Hippocampal formation (tissue), 2 donors: Measurements from ENCODE around the gene TNFRSF8.

Experiments used
- DNase-seq, 2 donors: peaks; one replicate each; lab custom pipeline; 2025; lab: John Stamatoyannopoulos, UW

The TNFRSF8 gene

GRCh38 chr1:12159816-12160215 is 96.7 kb downstream of the TNFRSF8 start:
- DNase-seq, result no peak

- no peak for DNase-seq
Measured at GRCh38 chr1:12161324-12161661, 98.2 kb downstream of the TNFRSF8 start.

GRCh38 chr1:12161662-12162458 is 98.8 kb downstream of the TNFRSF8 start:
- DNase-seq, result peak in 1 of 2 donors; percentile 23

DNA sequence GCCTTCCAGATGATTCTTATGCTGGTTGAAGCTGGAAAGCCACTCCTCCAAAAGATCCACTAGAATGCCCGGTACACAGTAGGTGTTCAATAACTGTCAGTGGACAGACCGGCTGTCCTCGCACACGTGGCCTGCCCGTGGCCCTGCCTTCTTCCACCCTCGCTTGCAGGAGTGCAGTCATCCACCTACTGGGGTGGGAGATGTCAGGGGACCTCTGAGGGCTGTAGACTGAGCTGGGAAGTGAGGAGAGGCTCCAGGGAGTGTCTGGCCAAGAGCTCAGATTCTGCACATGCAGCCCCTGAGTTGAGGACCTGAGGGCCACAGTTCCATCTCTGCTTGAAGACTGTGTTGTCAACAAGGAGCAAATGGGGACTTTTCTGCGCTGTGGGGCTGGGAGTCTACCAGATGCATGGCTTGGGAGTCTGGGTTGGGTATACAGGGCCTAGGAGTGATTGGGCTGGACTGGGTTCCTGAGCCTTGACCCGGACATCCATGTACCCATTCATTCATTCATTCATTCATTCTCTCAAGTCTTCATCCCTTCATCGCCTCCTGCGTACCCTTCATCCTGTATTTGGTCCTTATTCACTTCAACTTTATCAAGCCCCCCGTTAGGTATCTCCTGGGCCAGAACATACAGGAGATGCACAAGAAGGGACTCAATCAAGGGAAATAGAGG is 99.5 kb downstream of the TNFRSF8 start:
- DNase-seq, result no peak

- no peak for DNase-seq
Measured at GRCh38 chr1:12163210-12163609, 100.1 kb downstream of the TNFRSF8 start.

- no peak for DNase-seq
Measured at GRCh38 chr1:12164210-12164609, 101.1 kb downstream of the TNFRSF8 start.

DNA sequence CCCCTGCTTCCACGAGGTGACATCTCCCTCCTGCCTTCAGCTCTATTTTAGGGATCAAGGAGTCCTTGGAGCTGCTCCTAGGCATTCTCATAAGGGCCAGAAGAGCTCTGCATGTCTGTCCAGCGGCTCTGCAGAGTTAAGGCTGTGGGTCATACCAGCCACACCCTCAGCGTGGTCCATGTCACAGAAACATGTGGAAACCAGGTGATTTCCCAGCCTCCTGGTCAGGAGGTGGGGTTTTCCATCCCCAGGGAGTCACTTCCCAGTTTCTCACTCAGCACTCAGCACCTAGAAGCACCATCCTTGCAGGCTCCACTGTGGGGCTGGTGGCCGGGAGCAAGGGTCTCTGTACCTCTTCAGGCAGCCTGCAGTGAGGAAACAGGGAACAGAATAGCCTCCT is 102.2 kb downstream of the TNFRSF8 start:
- DNase-seq, result no peak

DNA sequence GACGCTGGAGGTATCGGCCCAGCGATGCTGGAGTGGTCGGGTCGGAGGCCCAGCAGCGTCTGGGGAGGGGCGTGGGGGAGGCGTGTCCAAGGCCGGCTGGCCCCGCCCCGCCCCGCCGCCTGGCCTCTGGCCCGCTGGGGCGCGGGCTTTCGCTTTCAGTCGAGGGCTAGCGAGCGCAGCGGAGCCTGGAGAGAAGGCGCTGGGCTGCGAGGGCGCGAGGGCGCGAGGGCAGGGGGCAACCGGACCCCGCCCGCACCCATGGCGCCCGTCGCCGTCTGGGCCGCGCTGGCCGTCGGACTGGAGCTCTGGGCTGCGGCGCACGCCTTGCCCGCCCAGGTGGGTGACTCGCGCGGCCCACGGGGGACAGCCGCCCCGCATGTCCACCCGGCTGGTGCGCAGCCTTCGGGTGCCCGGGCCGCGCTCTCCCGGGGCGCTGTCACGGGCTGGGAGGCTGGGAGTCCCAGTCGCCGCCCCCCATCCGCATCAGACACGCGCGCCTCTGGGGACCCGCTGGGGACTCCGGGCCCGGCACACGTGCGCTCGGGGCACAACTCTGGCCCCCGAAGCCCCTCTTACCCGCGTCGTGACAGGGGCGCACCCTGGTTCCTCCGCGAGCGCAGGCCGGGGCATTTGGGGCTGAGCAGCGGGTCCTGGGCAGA is 103.9 kb downstream of the TNFRSF8 start, which contains the start of gene TNFRSF1B:
Gene TNFRSF1B (plus strand): TSS at position 158 of the 659 bp plus-strand sequence. CDS start 101 bp downstream, at position 259.
- DNase-seq, result no peak

- no peak for DNase-seq
Measured at GRCh38 chr1:12167493-12168429, 104.7 kb downstream of the TNFRSF8 start.

DNA sequence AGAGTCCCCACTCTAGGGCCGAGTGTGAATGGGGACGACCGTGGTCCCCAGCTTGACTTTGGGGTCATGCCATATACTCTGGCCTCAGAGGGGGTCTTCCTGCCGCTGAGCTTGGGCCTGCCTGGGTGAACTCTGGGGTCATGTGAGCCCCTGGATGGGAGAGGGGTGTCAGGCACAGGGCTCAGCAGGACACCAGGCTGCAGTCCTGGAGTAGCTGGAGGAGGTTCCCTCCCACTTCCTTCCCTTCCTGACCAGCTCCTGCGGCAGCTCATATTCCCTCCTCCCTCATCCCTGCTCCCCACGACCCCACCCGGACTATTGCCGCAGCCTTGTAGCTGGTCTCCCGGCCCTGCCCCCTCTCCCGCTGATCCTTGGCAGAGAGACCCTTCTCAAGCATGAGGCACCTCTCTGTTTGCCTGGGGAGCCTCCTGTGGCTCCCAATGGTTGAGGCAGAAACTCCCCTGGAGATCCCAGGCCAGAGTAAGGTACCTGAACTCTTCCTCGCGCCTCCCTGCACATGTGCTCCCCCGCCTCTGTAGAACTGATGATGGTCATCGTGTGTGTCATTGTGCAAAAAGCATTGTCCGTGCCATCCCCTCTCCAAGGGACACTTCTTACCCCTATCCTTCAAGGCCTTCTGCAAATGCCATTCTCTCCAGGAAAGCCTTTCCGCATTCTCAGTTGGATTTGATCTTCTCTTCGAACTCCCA is 105.5 kb downstream of the TNFRSF8 start:
- DNase-seq, result no peak

GRCh38 chr1:12169442-12170135 is 106.5 kb downstream of the TNFRSF8 start:
- no peak for DNase-seq

DNA sequence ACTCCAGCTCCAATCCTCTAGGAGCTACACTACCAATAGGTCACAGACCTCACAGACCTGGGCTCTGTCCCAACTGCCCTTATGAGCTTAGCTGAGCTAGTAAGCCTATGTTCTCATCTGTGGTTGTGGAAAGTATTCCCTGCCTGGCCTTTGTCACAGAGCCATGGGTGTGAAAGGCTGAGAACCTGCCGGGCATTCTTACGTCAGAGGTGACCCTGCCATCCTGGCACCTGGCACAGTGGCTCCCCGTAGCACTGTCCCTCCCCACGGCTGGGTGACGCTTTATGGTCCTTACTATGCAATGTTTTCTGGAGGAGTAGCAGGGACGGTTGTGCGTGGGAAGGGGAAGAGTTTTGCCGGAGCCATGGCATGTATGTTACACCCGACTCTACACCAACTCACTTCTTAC is 107.2 kb downstream of the TNFRSF8 start:
- no peak for DNase-seq

- no peak for DNase-seq
Measured at GRCh38 chr1:12171206-12172041, 108.3 kb downstream of the TNFRSF8 start.

DNA sequence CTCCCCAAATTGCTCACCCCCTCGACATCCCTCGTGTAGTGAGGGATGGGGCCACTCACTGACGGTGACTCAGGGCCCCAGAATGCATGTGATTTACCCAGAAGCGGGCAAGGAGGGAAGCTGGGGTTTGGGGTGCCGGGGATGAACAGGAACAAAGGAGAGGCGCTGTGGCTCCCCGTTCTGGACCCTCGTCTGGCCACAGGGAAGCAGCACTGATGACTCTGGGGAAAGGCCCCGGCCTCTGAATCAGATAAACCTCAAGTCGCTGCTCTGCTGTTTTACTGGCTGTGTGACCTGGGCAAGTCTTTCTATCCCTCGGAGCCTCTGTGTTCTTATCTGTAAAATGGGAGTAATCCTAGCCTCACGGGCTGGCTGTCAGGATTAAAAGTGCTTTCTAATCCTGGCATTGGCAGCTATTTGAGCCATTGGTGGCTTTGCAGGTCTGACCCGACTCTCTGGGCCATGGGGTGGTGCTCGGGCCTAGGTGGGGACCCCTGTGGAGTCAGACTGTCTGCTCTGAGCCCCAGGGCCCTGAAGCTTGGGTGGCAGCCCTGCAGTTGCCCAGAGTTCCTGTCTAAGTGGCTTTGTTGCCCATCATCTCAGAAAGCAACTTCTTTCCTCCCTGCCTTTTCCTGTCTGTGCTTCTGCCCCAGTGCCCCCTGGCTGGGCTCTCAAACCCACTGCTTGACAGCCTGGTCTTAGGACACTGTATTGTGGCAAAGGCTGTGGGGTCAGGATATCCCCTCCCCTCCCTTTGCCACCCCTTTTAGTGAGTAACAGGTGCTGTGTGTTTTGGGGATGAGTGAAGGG is 109.1 kb downstream of the TNFRSF8 start:
- no peak for DNase-seq

DNA sequence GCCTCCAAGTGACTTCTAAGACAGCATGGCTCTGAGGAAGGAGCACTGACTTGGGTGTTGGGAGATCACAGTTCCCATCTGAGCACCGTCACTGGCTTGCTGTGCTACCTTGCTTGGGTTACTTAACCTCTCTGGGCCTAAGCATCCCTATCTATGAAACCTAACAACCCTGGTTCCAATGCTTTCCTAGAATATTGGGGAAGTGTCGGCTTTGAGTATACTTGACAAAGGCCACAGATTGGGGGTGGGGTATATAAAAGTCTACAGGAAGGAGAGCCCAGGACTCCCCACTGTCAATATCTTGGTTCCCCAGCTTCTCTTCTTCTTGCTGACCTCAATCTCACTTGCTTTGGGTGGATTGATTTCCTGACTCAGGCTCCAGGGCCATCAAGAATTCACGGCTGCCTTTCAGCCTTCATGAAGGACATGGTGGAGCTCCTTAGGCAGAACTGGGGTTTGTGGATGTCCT is 110.0 kb downstream of the TNFRSF8 start:
- no peak for DNase-seq

DNA sequence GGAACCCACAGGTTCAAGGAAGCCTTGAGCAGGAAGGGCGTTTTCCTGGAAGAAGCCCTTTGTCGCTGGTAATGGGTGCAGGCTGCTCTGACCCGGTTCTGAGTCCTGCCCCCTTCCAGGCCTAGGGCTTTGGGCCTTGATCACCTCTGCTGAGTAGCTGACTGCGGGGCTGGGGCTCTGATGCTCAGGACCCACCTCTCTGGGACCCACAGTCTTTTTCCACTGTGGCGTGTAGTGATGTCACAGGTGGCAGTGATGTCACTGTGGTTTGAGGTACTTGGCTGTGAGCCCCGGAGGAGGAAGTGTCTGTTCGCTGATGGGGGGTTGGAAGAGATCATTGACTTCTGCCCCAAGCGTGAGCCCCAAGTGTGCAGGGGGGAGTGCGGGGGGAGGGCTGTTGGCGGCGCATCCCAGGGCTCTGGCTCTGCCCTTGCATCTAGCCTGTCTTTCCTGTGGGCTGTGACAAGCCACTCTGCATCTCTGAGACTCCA is 110.6 kb downstream of the TNFRSF8 start:
- peak in 1 of 2 donors; percentile 18 for DNase-seq

DNA sequence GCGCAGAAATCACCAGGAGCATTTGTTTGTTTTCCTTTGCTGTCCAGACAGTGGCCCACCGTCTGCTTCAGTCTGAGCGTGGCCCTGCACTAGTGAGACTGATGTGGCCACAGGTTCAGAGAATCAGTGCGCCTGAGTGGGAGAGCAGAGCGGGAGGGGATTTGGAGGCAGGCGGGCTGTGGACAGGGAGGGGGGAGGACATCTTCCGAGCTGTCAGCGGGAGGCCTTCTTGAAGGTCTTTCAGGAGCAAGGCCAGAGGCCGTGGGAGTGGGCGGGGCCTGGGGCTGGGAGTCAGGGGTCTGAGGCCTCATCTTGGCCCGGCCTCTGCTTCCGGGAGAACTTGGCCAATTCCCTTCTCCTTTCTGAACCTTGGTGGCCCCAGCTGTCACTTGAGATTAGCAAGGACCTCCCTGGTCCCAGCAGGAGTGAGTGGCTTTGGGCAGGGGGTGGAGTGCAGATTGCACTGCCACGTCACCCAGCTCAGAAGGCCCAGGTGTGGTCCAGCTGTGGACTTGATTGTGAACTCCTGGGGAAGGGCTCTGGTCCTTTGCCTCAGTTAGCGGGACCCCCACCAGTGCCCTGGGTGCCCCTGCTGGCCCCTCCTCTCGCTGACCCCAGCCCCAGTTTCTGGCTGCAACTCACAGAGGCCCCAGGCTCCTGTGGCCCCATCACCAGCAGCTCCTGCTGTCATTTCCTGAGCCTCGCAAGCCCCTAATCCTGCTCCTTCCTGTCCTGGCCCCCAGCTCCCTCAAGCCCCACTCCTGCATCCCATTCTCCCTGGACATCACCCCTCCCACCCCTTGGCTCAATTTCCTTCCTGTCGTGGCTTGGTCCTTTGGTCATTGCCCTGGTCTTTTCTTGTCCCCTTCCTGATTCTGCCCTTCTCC is 112.1 kb downstream of the TNFRSF8 start:
- DNase-seq, result no peak
